ENCODE data around the gene TNIK.
"Not testable (repeated sequence)": the region's sequence is repeated elsewhere in the genome, so short reads cannot be mapped to it uniquely, and the experiment has no call there.

Gene TNIK

DNA sequence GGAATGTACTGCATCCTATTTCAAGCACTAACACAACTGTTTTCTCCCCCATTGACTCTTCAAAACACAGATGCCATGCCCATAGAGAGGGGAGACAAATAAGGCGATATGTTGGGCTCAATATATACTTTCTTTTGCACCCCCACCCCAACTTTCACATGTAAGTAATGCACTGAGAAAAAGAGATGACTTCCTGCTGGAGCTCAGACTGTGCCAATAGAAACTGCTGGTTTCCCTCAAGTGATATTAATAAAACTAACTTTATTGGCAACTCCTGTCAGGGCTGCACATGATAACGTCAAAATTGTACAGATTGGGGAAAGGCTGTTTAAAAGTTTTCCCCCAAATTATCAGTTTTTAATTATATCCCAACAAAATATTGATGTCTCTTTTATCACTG, 163.0 kb downstream of the TNIK start:
- in situ Hi-C loops (cut with MboI; ENCODE audit: low sequenced_read_pairs, unreplicated experiment): no loop called here

DNA sequence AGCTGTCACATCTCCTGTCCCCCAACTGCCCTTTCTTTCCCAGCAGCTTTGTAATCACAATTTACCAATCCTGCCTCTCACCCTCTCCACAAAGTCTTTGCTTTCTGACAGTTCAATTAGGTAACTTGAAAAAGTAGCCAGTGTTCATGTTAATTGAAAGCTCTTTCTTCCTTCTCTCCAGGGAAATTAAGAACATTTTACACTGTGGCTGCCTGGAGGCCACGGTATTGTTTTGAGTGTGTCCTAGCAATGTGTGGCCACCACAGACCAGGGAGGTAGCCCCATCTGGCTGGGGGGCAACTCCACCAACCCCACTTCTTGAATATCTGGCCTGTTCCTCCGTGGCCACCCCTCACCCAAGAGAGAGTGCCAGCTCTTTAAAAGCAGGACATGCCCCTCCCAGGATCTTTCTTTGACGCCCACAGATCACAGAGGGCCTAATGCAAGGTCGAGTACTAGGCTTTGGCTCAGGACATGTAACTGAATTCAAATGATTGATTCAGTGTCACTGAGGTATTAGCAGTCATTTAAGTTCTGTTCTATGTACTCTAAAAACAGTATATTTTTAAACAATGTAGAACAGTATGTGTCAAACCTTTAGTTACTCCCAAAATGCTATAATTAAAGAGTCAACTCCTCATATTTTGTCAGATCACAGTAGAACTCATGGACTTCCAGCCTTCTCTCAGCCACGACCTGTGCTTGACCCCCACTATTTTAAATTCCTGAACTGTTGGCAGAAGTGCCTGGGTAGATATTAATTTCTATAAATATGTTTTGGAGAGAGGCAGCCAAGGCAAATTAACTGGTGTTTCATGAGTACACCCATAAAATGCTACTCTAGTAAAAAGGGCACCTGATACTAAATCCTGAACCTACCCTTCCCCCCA, 164.5 kb downstream of the TNIK start:
- TF ChIP-seq, protein P1, sequence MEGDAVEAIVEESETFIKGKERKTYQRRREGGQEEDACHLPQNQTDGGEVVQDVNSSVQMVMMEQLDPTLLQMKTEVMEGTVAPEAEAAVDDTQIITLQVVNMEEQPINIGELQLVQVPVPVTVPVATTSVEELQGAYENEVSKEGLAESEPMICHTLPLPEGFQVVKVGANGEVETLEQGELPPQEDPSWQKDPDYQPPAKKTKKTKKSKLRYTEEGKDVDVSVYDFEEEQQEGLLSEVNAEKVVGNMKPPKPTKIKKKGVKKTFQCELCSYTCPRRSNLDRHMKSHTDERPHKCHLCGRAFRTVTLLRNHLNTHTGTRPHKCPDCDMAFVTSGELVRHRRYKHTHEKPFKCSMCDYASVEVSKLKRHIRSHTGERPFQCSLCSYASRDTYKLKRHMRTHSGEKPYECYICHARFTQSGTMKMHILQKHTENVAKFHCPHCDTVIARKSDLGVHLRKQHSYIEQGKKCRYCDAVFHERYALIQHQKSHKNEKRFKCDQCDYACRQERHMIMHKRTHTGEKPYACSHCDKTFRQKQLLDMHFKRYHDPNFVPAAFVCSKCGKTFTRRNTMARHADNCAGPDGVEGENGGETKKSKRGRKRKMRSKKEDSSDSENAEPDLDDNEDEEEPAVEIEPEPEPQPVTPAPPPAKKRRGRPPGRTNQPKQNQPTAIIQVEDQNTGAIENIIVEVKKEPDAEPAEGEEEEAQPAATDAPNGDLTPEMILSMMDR (IDR thresholded peaks at IDR 0.05; ENCODE audit: borderline replicate concordance, control extremely low read depth, extremely low read depth, insufficient read depth, missing control alignments): no peak
- in situ Hi-C loops (cut with MboI; ENCODE audit: low sequenced_read_pairs, unreplicated experiment): no loop called here
- no peak for DNase-seq (ENCODE audit: low spot score)

More for the DNA sequence above, 163.0 kb downstream of the TNIK start:
- no peak for DNase-seq (ENCODE audit: low spot score)
- TF ChIP-seq, protein P1 (IDR thresholded peaks at IDR 0.05; ENCODE audit: borderline replicate concordance, control extremely low read depth, extremely low read depth, insufficient read depth, missing control alignments): no peak

DNA sequence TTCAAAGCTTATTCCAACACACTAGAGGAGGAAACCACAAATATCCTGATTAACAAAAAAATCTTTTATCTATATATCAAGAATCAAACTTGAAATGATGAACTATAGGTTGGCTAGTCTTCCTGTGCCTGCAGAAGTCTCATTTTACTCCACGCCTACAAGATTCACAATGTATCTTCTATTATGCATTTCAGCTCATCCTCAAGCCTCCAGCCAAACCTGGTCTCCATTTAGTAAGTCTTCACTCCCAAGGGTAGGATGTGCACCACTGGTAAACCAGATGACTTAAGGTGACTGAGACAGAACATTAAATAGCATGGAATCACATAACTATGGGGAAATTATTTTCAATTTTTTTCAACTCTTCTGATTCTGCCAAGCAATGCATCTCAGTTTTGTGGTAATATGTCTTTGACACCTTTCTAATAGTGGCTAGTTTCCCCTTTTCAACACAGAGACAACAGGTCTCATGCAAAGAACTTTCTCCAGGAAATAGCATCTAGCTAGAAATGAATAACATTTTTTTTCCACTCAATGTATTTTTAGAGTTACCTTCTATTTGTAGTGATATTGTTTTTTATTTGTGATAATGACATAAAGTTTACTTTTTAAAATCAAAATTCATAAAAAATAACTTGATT, 166.9 kb downstream of the TNIK start:
- in situ Hi-C loops (cut with MboI; ENCODE audit: low sequenced_read_pairs, unreplicated experiment): no loop called here
- DNase-seq (ENCODE audit: low spot score): no peak
- TF ChIP-seq, protein P1 (IDR thresholded peaks at IDR 0.05; ENCODE audit: borderline replicate concordance, control extremely low read depth, extremely low read depth, insufficient read depth, missing control alignments): no peak

DNA sequence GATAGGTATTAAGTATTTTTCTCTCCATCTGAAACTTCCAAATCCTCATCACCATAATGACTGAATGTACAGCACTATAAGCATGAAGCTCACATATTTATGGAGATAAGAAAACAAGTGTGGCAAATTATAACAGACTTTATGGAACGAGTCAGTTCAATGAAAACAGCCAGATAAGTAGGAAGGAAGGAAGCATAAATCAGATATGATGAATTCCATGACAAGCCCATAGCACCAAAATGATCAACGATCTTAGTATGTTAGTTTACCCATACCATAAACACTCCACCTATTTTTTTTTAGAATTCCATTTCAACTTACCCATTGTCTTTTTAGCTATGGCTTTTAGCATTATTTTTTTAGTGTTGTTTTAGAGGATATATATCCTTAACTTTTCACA, 169.5 kb downstream of the TNIK start:
- in situ Hi-C loops (cut with MboI; ENCODE audit: low sequenced_read_pairs, unreplicated experiment): no loop called here
- TF ChIP-seq, protein P1 (IDR thresholded peaks at IDR 0.05; ENCODE audit: borderline replicate concordance, control extremely low read depth, extremely low read depth, insufficient read depth, missing control alignments): no peak
- DNase-seq (ENCODE audit: low spot score): no peak

DNA sequence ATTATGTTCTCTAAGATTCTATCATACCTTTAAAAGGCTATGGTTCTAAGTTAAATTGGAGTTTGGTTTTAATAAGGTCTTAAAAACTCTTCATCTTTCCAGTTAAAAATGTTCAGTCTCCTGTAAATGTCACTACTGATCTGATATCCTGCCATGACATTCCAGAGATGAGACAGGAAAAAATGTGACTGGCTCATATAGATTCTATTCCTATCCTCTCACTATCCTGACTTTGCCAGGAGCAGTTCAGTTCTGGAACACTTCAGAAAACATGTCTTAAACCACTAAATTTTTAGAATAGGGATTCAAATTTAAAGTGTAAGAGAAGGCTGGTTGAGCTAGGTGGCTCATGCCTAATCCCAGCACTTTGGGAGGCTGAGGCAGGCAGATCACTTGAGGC, 170.9 kb downstream of the TNIK start:
- TF ChIP-seq, protein P1 (IDR thresholded peaks at IDR 0.05; ENCODE audit: borderline replicate concordance, control extremely low read depth, extremely low read depth, insufficient read depth, missing control alignments): no peak
- in situ Hi-C loops (cut with MboI; ENCODE audit: low sequenced_read_pairs, unreplicated experiment): no loop called here
- DNase-seq (ENCODE audit: low spot score): no peak

DNA sequence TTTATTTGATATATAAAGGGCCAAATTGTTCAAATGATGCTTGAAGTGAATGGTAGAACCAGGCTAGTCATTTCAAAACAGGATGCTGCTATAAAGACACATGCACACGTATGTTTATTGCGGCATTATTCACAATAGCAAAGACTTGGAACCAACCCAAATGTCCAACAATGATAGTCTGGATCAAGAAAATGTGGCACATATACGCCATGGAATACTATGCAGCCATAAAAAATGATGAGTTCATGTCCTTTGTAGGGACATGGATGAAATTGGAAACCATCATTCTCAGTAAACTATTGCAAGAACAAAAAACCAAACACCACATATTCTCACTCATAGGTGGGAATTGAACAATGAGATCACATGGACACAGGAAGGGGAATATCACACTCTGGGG, 172.4 kb downstream of the TNIK start:
- DNase-seq (ENCODE audit: low spot score); in situ Hi-C loops (cut with MboI; ENCODE audit: low sequenced_read_pairs, unreplicated experiment): not testable (repeated sequence)

Measured in GM13976 (cell line).